Measurements from ENCODE around the gene UBC.
"Not testable (repeated sequence)": the region's sequence is repeated elsewhere in the genome, so short reads cannot be mapped to it uniquely, and the experiment has no call there.

UBC gene

GRCh38 chr12:124920353-124920935 is 6.0 kb upstream of the UBC start:
- no peaks in the 10 kb centered on the region for H3K27me3 ChIP-seq
- peak overlapping the region; percentile 87 to 99 (median 96) for H3K4me2 ChIP-seq
- peak overlapping the region; percentile 36 to 65 (median 55); a peak in 18 of 20 replicates for H3K4me3 ChIP-seq
- no peaks in the 10 kb centered on the region for H4K20me1 ChIP-seq
- peak overlapping the region; percentile 87 to 100 (median 99) for H3K9ac ChIP-seq
- peaks cover 66 to 80% (median 76%) of the 10 kb centered on the region in 10 experiments for H3K4me1 ChIP-seq
- H3K27ac ChIP-seq = peak overlapping the region; percentile 99 to 100 (median 100)
- no peaks in the 10 kb centered on the region for H3K36me3 ChIP-seq
- H3K9me3 ChIP-seq (replicated peaks in 1 of 11) = no peaks in the 10 kb centered on the region
- TF ChIP-seq Cebpa-rat (IDR thresholded peaks at IDR 0.05) = no peak

DNA sequence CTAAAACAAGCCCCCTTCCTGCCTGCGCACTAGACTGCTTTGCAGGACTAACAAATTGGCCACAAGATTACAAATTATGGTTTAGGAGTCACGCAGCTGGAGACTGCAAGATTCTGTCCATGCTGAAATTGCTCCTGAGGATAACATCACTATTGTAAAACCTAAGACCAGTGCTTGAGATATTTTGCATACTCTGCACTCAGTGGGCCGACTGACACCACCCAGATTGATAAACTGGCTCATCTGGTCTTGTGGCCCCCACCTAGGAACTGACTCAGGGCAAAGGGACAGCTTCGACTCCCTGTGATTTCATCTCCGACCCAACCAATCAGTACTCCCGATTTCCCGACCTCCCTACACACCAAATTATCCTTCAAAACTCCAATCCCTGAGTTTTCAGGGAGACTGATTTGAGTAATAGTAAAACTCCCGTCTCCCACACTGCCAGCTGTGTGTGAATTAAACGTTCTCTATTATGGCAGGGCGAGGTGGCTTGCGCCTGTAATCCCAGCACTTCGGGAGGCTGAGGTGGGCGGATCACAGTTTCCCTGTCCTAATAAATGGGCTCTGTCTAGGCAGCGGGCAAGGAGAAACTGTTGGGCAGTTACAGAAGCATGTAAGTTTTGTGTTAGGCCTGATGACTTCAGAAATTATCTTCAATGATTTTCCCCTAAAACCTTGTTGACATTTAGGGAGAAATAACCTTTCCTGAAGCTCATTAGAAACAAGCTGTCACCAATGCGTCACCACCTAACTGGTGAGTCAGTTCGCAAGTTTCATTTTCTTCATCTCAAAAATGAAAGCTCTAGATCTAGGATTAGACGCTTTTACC is 5.3 kb upstream of the UBC start:
- Histone ChIP-seq H4K20me1 (no peaks in the 10 kb centered on the region), H3K4me3 (peak overlapping the region in 6 of 10 experiments; percentile 3 to 65 (median 24); a peak in 7 of 20 replicates), H3K36me3 (no peaks in the 10 kb centered on the region), H3K4me1 (peaks cover 69 to 82% (median 77%) of the 10 kb centered on the region in 10 experiments), H3K4me2 (peak overlapping the region; percentile 87 to 99 (median 96)), H3K9me3 (replicated peaks in 1 of 11) (no peaks in the 10 kb centered on the region), H3K27me3 (no peaks in the 10 kb centered on the region), H3K27ac (peak overlapping the region; percentile 99 to 100 (median 100)), H3K9ac (peak overlapping the region; percentile 87 to 100 (median 99))
- TF ChIP-seq Cebpa-rat (IDR thresholded peaks at IDR 0.05) = no peak

DNA sequence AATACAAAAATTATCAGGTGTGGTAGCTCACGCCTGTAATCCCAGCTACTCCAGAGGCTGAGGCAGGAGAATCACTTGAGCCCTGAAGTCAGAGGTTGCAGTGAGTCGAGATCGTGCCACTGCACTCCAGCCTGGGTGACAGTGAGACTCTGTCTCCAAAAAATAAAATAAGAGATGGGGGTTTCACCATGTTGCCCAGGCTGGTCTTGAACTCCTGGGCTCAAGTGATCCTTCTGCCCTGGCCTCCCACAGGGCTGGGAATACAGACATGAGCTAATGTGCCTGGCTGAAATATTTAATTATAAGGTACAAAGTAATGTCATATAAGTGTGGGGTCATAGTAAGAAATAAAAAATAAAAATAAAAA is 4.2 kb upstream of the UBC start:
- Histone ChIP-seq H3K27ac (peak overlapping the region; percentile 99 to 100 (median 100)), H3K4me3 (peak overlapping the region; percentile 43 to 65 (median 53)), H3K4me1 (peaks cover 66 to 75% (median 74%) of the 10 kb centered on the region in 10 experiments), H3K9ac (peak overlapping the region; percentile 87 to 100 (median 99)), H3K4me2 (peak overlapping the region; percentile 87 to 99 (median 96))
- not testable (repeated sequence) for H4K20me1 ChIP-seq; H3K9me3 ChIP-seq (replicated peaks in 1 of 11); H3K36me3 ChIP-seq; H3K27me3 ChIP-seq

GRCh38 chr12:124917841-124918621 is 3.6 kb upstream of the UBC start:
- Histone ChIP-seq H3K4me3 (peak overlapping the region; percentile 43 to 65 (median 53)), H3K27me3 (no peaks in the 10 kb centered on the region), H4K20me1 (peaks cover 14% of the 10 kb centered on the region in 11 experiments), H3K9ac (peak overlapping the region; percentile 87 to 100 (median 99)), H3K9me3 (replicated peaks in 1 of 11) (no peaks in the 10 kb centered on the region), H3K27ac (peak overlapping the region; percentile 99 to 100 (median 100)), H3K4me2 (peak overlapping the region; percentile 87 to 99 (median 96)), H3K36me3 (peaks cover 9 to 13% (median 10%) of the 10 kb centered on the region in 11 experiments), H3K4me1 (peaks cover 60 to 77% (median 75%) of the 10 kb centered on the region in 10 experiments)
- no peak for TF ChIP-seq Cebpa-rat (IDR thresholded peaks at IDR 0.05)

GRCh38 chr12:124917135-124917840 is 2.8 kb upstream of the UBC start:
- peaks cover 13 to 19% (median 16%) of the 10 kb centered on the region in 11 experiments for H3K36me3 ChIP-seq
- H3K27ac ChIP-seq = peak overlapping the region; percentile 99 to 100 (median 100)
- H3K4me1 ChIP-seq = peaks cover 54 to 77% (median 72%) of the 10 kb centered on the region in 10 experiments
- H3K4me3 ChIP-seq = peak overlapping the region; percentile 76 to 99 (median 92)
- H3K4me2 ChIP-seq = peak overlapping the region; percentile 89 to 99 (median 96)
- no peaks in the 10 kb centered on the region for H3K9me3 ChIP-seq (replicated peaks in 1 of 11)
- peak overlapping the region; percentile 97 to 100 (median 99) for H3K9ac ChIP-seq
- H4K20me1 ChIP-seq = peaks cover 21 to 22% (median 21%) of the 10 kb centered on the region in 11 experiments
- peak; percentile 64 to 93 (median 83); a peak in 20 of 22 replicates for TF ChIP-seq Cebpa-rat (IDR thresholded peaks at IDR 0.05)
- H3K27me3 ChIP-seq = no peaks in the 10 kb centered on the region

DNA sequence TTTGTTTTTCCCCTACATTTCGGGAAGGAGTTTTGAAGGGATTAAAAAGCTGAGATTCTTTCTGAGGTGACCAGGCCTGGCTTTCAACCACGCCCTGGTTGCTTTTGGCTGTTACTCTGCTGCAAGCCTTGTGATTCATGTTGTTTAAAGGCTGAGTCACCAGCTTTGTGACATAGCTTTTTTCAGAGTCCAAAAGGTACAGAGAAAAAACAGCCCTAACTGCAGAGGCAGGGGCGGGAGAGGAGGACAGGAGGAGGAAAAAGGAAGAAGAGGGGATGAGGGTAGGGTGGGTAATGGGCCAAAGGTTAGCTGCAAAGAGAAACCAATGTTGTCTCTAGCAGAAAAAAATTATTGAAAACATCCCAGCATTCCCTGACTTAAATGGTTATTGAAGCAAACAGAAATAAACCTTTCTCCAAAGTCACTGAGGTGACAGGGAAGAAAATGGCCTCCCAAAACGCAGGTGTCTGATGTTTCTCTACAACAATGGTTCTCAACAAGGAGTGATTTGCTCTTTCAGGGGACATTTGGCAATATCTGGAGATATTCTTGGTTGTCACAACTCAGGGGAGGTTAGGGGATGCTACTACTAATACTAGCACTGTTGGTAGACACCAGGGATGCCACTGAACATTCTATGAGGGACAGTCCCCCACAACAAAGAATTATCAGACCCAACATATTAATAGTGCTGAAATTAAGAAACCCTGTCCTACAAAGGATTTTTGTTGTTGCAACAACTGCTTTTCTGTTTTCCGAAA is 2.1 kb upstream of the UBC start:
- peak overlapping the region; percentile 97 to 100 (median 99) for H3K9ac ChIP-seq
- H3K27ac ChIP-seq = peak overlapping the region; percentile 99 to 100 (median 100)
- peaks cover 16 to 22% (median 20%) of the 10 kb centered on the region in 11 experiments for H3K36me3 ChIP-seq
- H3K4me3 ChIP-seq = peak overlapping the region; percentile 76 to 99 (median 92)
- H3K4me2 ChIP-seq = peak overlapping the region; percentile 89 to 97 (median 94)
- peaks cover 48 to 73% (median 67%) of the 10 kb centered on the region in 10 experiments for H3K4me1 ChIP-seq
- no peaks in the 10 kb centered on the region for H3K9me3 ChIP-seq (replicated peaks in 1 of 11)
- H3K27me3 ChIP-seq = no peaks in the 10 kb centered on the region
- no peak for TF ChIP-seq Cebpa-rat (IDR thresholded peaks at IDR 0.05)
- H4K20me1 ChIP-seq = peaks cover 23 to 27% (median 26%) of the 10 kb centered on the region in 11 experiments

GRCh38 chr12:124915239-124916236 is 1.1 kb upstream of the UBC start:
- Histone ChIP-seq H3K9me3 (replicated peaks in 1 of 11) (no peaks in the 10 kb centered on the region), H3K4me1 (peaks cover 49 to 73% (median 67%) of the 10 kb centered on the region in 10 experiments), H3K9ac (peak overlapping the region; percentile 97 to 100 (median 99)), H3K36me3 (peaks cover 26 to 32% (median 30%) of the 10 kb centered on the region in 11 experiments), H3K4me2 (peak overlapping the region; percentile 89 to 97 (median 94)), H3K27ac (peak overlapping the region; percentile 99 to 100 (median 100)), H4K20me1 (peaks cover 34 to 37% (median 36%) of the 10 kb centered on the region in 11 experiments), H3K4me3 (peak overlapping the region; percentile 76 to 99 (median 92)), H3K27me3 (no peaks in the 10 kb centered on the region)
- no peak for TF ChIP-seq Cebpa-rat (IDR thresholded peaks at IDR 0.05)
